Colonic mucosa (tissue), 4 donors: Measurements from ENCODE around the gene EHMT2. TPM values are rescaled to one million over a fixed set of nuclear protein-coding genes. Genes with fewer than 3 reads are reported as not detected.

ENCODE experiments used
- DNase-seq: peaks from one replicate; pipeline ENCODE4 v3.0.0-alpha.2; 2020
- H3K27ac ChIP-seq: fragments of 200-600 bp; one replicate; pipeline ENCODE4 v1.8.0; 2021
- H3K27me3 ChIP-seq: fragments of 200-600 bp; one replicate; pipeline ENCODE4 v1.8.0; 2021
- H3K36me3 ChIP-seq: fragments of 200-600 bp; one replicate; pipeline ENCODE4 v1.8.0; 2021
- H3K4me1 ChIP-seq: fragments of 200-600 bp; one replicate; pipeline ENCODE4 v1.8.0; 2021; ENCODE audit warnings: mild to moderate bottlenecking
- H3K4me3 ChIP-seq: fragments of 200-600 bp; one replicate; pipeline ENCODE4 v1.8.0; 2021
- H3K9ac ChIP-seq, 2 donors: one replicate each; pipeline ENCODE4 v1.7.0; 2013; ENCODE audit warnings: control low read depth in 2 of 2, low read depth in 2 of 2, low read length in 2 of 2
- H3K9me3 ChIP-seq: fragments of 200-600 bp; one replicate; pipeline ENCODE4 v1.8.0; 2021
- CTCF ChIP-seq: fragments of 200-600 bp; IDR thresholded peaks from one replicate; pipeline ENCODE4 v1.8.0; 2022; ENCODE audit warnings: antibody characterized with exemption, mild to moderate bottlenecking
- intact Hi-C: fragments of 100-400 bp; cut with DNase I; formaldehyde crosslinking; loops from one replicate; pipeline ENCODE4 v1.14.1; 2022
- total RNA-seq, 2 donors: library from RNA; stranded (reverse); fragmentation: NEBNext Ultra II Directional in 1 of 2; extraction: Animal tissue kit (Norgen Biotek cat#: 25700) in 1 of 2; gene quantifications; one replicate each; pipeline ENCODE4 v1.2.1, GENCODE V29; 2021
- donor health status: healthy.
- donor health status: DM: no; HTN: no; CAD: no.
- donor health status: DM: no; HTN: no; CAD: no.

The EHMT2 gene
- total RNA-seq, 2 donors from 2014 or later = 28.4 to 52.1 TPM

- H3K4me1 ChIP-seq = peaks cover 3% of the 10 kb centered on the region
- H3K36me3 ChIP-seq = no peaks in the 10 kb centered on the region
- no peak for TF ChIP-seq CTCF
- no peak overlapping the region for H3K9ac ChIP-seq
- no peak overlapping the region for H3K27ac ChIP-seq
- no peaks in the 10 kb centered on the region for H3K27me3 ChIP-seq
- no peak for DNase-seq
- intact Hi-C loops = loop anchor here (5.0 to 10.0 kb wide), 2 partner anchors 47 to 210 kb away; no protein-coding TSS in a partner anchor
- H3K4me3 ChIP-seq = no peak overlapping the region
- no peaks in the 10 kb centered on the region for H3K9me3 ChIP-seq
These were observed 12.9 kb downstream of the EHMT2 start for GRCh38 chr6:31884528-31885035.

GRCh38 chr6:31883676-31884075 lies 13.8 kb downstream of the EHMT2 start:
- peaks cover 5% of the 10 kb centered on the region for H3K4me1 ChIP-seq
- H3K4me3 ChIP-seq = no peak overlapping the region
- no peak overlapping the region for H3K27ac ChIP-seq
- H3K9ac ChIP-seq = no peak overlapping the region
- no peaks in the 10 kb centered on the region for H3K36me3 ChIP-seq
- no peaks in the 10 kb centered on the region for H3K27me3 ChIP-seq
- intact Hi-C loops = loop anchor here (5.0 to 10.0 kb wide), 2 partner anchors 46 to 209 kb away; no protein-coding TSS in a partner anchor
- H3K9me3 ChIP-seq = no peaks in the 10 kb centered on the region
- no peak for TF ChIP-seq CTCF
- DNase-seq = no peak

GRCh38 chr6:31882344-31882743 lies 15.2 kb downstream of the EHMT2 start:
- no peaks in the 10 kb centered on the region for H3K36me3 ChIP-seq
- no peak for TF ChIP-seq CTCF
- peaks cover 5% of the 10 kb centered on the region for H3K4me1 ChIP-seq
- H3K9me3 ChIP-seq = no peaks in the 10 kb centered on the region
- H3K27ac ChIP-seq = no peak overlapping the region
- intact Hi-C loops = loop anchor here (5.0 to 10.0 kb wide), 2 partner anchors 45 to 208 kb away; no protein-coding TSS in a partner anchor
- no peak overlapping the region for H3K4me3 ChIP-seq
- H3K27me3 ChIP-seq = no peaks in the 10 kb centered on the region
- no peak overlapping the region for H3K9ac ChIP-seq
- DNase-seq = no peak

GRCh38 chr6:31881136-31881859 lies 16.2 kb downstream of the EHMT2 start:
- no peak for TF ChIP-seq CTCF
- intact Hi-C loops = loop anchor here (5.0 to 10.0 kb wide), 2 partner anchors 44 to 206 kb away; no protein-coding TSS in a partner anchor
- DNase-seq = no peak
- H3K9ac ChIP-seq = no peak overlapping the region
- H3K27me3 ChIP-seq = no peaks in the 10 kb centered on the region
- peaks cover 5% of the 10 kb centered on the region for H3K4me1 ChIP-seq
- H3K36me3 ChIP-seq = no peaks in the 10 kb centered on the region
- H3K4me3 ChIP-seq = no peak overlapping the region
- no peaks in the 10 kb centered on the region for H3K9me3 ChIP-seq
- no peak overlapping the region for H3K27ac ChIP-seq

GRCh38 chr6:31880616-31881015 lies 16.9 kb downstream of the EHMT2 start:
- Histone ChIP-seq H3K4me3 (no peak overlapping the region), H3K4me1 (peaks cover 11% of the 10 kb centered on the region), H3K27ac (no peak overlapping the region), H3K36me3 (no peaks in the 10 kb centered on the region), H3K27me3 (no peaks in the 10 kb centered on the region), H3K9me3 (no peaks in the 10 kb centered on the region), H3K9ac (no peak overlapping the region)
- intact Hi-C loops = loop anchor here (5.0 to 10.0 kb wide), 2 partner anchors 43 to 206 kb away; no protein-coding TSS in a partner anchor
- TF ChIP-seq CTCF = no peak
- no peak for DNase-seq
